H1 (cell line): ENCODE measurements around the gene LSM5. TPM values are rescaled to one million over a fixed set of nuclear protein-coding genes. Genes with fewer than 3 reads are reported as not detected.

Source experiments
- CTCF ChIA-PET: fragments of 300-600 bp; sonication (Branson Sonifier 250); formaldehyde crosslinking; loops from one replicate; lab custom pipeline; 2021; ENCODE audit not compliant: partially characterized antibody; lab: Charles Lee
- POLR2A ChIA-PET: fragments of 300-600 bp; sonication (Branson Sonifier 250); formaldehyde crosslinking; loops from one replicate; lab custom pipeline; 2021; ENCODE audit warnings: inconsistent platforms; ENCODE audit not compliant: partially characterized antibody; lab: Charles Lee
- DNase-seq, 2 experiments: peaks; one replicate each; pipeline versions ENCODE4 v3.0.0 to v3.0.0-alpha.2; 2010 to 2022; ENCODE audit warnings: low spot score in 2 of 2, low read depth in 1 of 2, mixed read lengths in 1 of 2
- FAIRE-seq: peaks from 2 replicates; lab custom pipeline; 2011; peaks lifted over from hg19 to GRCh38; lab: Jason Lieb, UNC
- H2AFZ ChIP-seq: 2 replicates; pipeline ENCODE4 v1.8.1; 2012; ENCODE audit warnings: low read length, inconsistent platforms
- H2AK5ac ChIP-seq: 2 replicates; pipeline ENCODE4 v1.6.1; 2013; ENCODE audit warnings: low read depth, low read length
- H2BK120ac ChIP-seq: replicated peaks from 2 replicates; pipeline ENCODE3; 2013; ENCODE audit warnings: low read depth, low read length, inconsistent platforms
- H2BK12ac ChIP-seq: 2 replicates; pipeline ENCODE4 v1.6.1; 2013; ENCODE audit warnings: low read depth, low read length
- H2BK15ac ChIP-seq: 2 replicates; pipeline ENCODE4 v1.6.1; 2013; ENCODE audit warnings: low read length
- H2BK20ac ChIP-seq: 2 replicates; pipeline ENCODE4 v1.6.1; 2013; ENCODE audit warnings: low read length
- H2BK5ac ChIP-seq: 2 replicates; pipeline ENCODE4 v1.6.1; 2013; ENCODE audit warnings: low read depth, low read length
- H3K14ac ChIP-seq: 2 replicates; pipeline ENCODE4 v1.6.1; 2013; ENCODE audit warnings: inconsistent platforms; ENCODE audit not compliant: insufficient read length
- H3K18ac ChIP-seq: 2 replicates; pipeline ENCODE4 v1.6.1; 2013; ENCODE audit warnings: low read length; ENCODE audit errors: extremely low read depth
- H3K23ac ChIP-seq: 2 replicates; pipeline ENCODE4 v1.6.1; 2013; ENCODE audit warnings: inconsistent platforms; ENCODE audit not compliant: insufficient read length
- H3K23me2 ChIP-seq: 2 replicates; pipeline ENCODE4 v1.6.1; 2013; ENCODE audit warnings: low read depth, low read length
- H3K27ac ChIP-seq: 2 replicates; pipeline ENCODE4 v1.6.1; 2011; ENCODE audit warnings: low read depth, low read length, inconsistent platforms
- H3K27me3 ChIP-seq, 4 experiments: replicated peaks in 1 of 4; 1 replicate in 1 of 4; 2 replicates in 3 of 4; pipeline versions ENCODE4 v1.6.1 to v1.8.1; 2011 to 2013; ENCODE audit warnings: low read length in 3 of 4, mild to moderate bottlenecking in 3 of 4, inconsistent platforms in 2 of 4, mixed read lengths in 2 of 4, moderate library complexity in 1 of 4; ENCODE audit not compliant: control insufficient read depth in 3 of 4, insufficient read depth in 3 of 4; ENCODE audit errors: extremely low read depth in 1 of 4
- H3K36me3 ChIP-seq, 4 experiments: 2 replicates each; pipeline versions ENCODE4 v1.6.1 to v1.8.1; 2011 to 2013; ENCODE audit warnings: mild to moderate bottlenecking in 4 of 4, low read length in 3 of 4, moderate library complexity in 2 of 4, control low read depth in 1 of 4, inconsistent platforms in 1 of 4; ENCODE audit not compliant: insufficient read depth in 4 of 4, control insufficient read depth in 2 of 4
- H3K4ac ChIP-seq: replicated peaks from 2 replicates; pipeline ENCODE3; 2013; ENCODE audit warnings: low read length, low read depth, mixed read lengths, inconsistent platforms; ENCODE audit not compliant: insufficient read length
- H3K4me1 ChIP-seq, 4 experiments: replicated peaks in 1 of 4; 1 replicate in 1 of 4; 2 replicates in 3 of 4; pipeline versions ENCODE4 v1.6.1 to v1.8.1; 2011 to 2013; ENCODE audit warnings: low read length in 3 of 4, inconsistent platforms in 2 of 4, mixed read lengths in 1 of 4; ENCODE audit not compliant: insufficient read depth in 4 of 4, control insufficient read depth in 3 of 4
- H3K4me2 ChIP-seq, 2 experiments: 2 replicates each; pipeline versions ENCODE4 v1.6.1 to v1.8.1; 2011 to 2013; ENCODE audit warnings: low read depth in 2 of 2, low read length in 2 of 2, control low read depth in 1 of 2, inconsistent platforms in 1 of 2, mild to moderate bottlenecking in 1 of 2; ENCODE audit not compliant: insufficient read depth in 1 of 2
- H3K4me3 ChIP-seq, 4 experiments: fragments of 200-600, 300-600 bp in 1 of 4; sonication (generic), shearing (Covaris generic), sonication (Bioruptor Twin) in 1 of 4; 2 replicates each; pipeline versions ENCODE4 v1.5.1 to v1.8.1; 2011 to 2016; ENCODE audit warnings: low read length in 4 of 4, low read depth in 3 of 4, control low read depth in 2 of 4, inconsistent platforms in 2 of 4, mild to moderate bottlenecking in 2 of 4, mixed read lengths in 1 of 4, moderate library complexity in 1 of 4; ENCODE audit not compliant: insufficient read depth in 2 of 4; ENCODE audit errors: extremely low read depth in 1 of 4
- H3K56ac ChIP-seq: replicated peaks from 2 replicates; pipeline ENCODE3; 2013; ENCODE audit warnings: low read depth, mild to moderate bottlenecking, mixed read lengths, low read length, inconsistent platforms; ENCODE audit not compliant: insufficient read length
- H3K79me1 ChIP-seq: 2 replicates; pipeline ENCODE4 v1.6.1; 2013; ENCODE audit warnings: low read depth, low read length, control low read depth
- H3K79me2 ChIP-seq, 2 experiments: 2 replicates each; pipeline versions ENCODE4 v1.6.1 to v1.8.1; 2012 to 2013; ENCODE audit warnings: low read length in 2 of 2, mild to moderate bottlenecking in 2 of 2, inconsistent platforms in 1 of 2; ENCODE audit not compliant: insufficient read depth in 2 of 2, control insufficient read depth in 1 of 2
- H3K9ac ChIP-seq, 4 experiments: replicated peaks in 1 of 4; 1 replicate in 1 of 4; 2 replicates in 3 of 4; pipeline versions ENCODE4 v1.6.1 to v1.8.1; 2011 to 2013; ENCODE audit warnings: low read depth in 3 of 4, low read length in 3 of 4, control low read depth in 2 of 4, mild to moderate bottlenecking in 2 of 4, moderate library complexity in 2 of 4, inconsistent platforms in 1 of 4; ENCODE audit errors: extremely low read depth in 1 of 4
- H3K9me3 ChIP-seq, 2 experiments: 2 replicates each; pipeline versions ENCODE4 v1.6.1 to v1.8.1; 2012 to 2013; ENCODE audit warnings: mild to moderate bottlenecking in 2 of 2, moderate library complexity in 2 of 2, control low read depth in 1 of 2, inconsistent platforms in 1 of 2, low read depth in 1 of 2, low read length in 1 of 2, mixed read lengths in 1 of 2; ENCODE audit not compliant: insufficient read depth in 2 of 2
- H4K20me1 ChIP-seq, 2 experiments: replicated peaks in 1 of 2; 2 replicates each; pipeline versions ENCODE3 to v1.8.1; 2011 to 2013; ENCODE audit warnings: inconsistent platforms in 2 of 2, low read length in 2 of 2, mild to moderate bottlenecking in 1 of 2; ENCODE audit not compliant: insufficient read depth in 2 of 2, control insufficient read depth in 1 of 2
- H4K5ac ChIP-seq: 2 replicates; pipeline ENCODE4 v1.6.1; 2013; ENCODE audit warnings: low read length, low read depth, mixed read lengths, inconsistent platforms; ENCODE audit not compliant: insufficient read length
- H4K8ac ChIP-seq: 2 replicates; pipeline ENCODE4 v1.8.0; 2013; ENCODE audit warnings: mild to moderate bottlenecking, moderate library complexity, low read length, inconsistent platforms; ENCODE audit not compliant: insufficient read depth; ENCODE audit errors: extremely low read depth
- H4K91ac ChIP-seq: replicated peaks from 2 replicates; pipeline ENCODE3; 2013; ENCODE audit warnings: low read length, mixed read lengths, inconsistent platforms; ENCODE audit not compliant: insufficient read length
- ASH2L ChIP-seq: fragments of 200-600, 300-600 bp; sonication (generic); IDR thresholded peaks from one replicate; pipeline ENCODE4 v1.7.1; 2017; ENCODE audit warnings: low read length
- BACH1 ChIP-seq: IDR thresholded peaks from 2 replicates; pipeline ENCODE4 v1.6.1; 2012; ENCODE audit warnings: low read length, improper control_type of control experiment
- CREB1 ChIP-seq: IDR thresholded peaks from 2 replicates; pipeline ENCODE4 v1.6.1; 2012; ENCODE audit warnings: inconsistent platforms
- E2F6 ChIP-seq: IDR thresholded peaks from 2 replicates; pipeline ENCODE4 v1.6.1; 2012; ENCODE audit warnings: inconsistent platforms
- FOSL1 ChIP-seq: IDR thresholded peaks from 2 replicates; pipeline ENCODE4 v1.6.1; 2011; ENCODE audit warnings: mild to moderate bottlenecking, low read depth, low read length, moderate library complexity; ENCODE audit not compliant: insufficient read depth
- HDAC6 ChIP-seq: IDR thresholded peaks from one replicate; pipeline ENCODE4 v1.7.1; 2012; ENCODE audit warnings: low read depth, mild to moderate bottlenecking, inconsistent platforms, low read length, moderate library complexity
- KDM5A ChIP-seq: fragments of 200-600 bp; IDR thresholded peaks from 2 replicates; pipeline ENCODE4 v1.7.1; 2012; ENCODE audit warnings: mild to moderate bottlenecking, low read length, inconsistent platforms, mixed read lengths
- MAFK ChIP-seq: IDR thresholded peaks from 2 replicates; pipeline ENCODE4 v1.6.1; 2012; ENCODE audit warnings: low read depth, mild to moderate bottlenecking, improper control_type of control experiment, low read length
- NANOG ChIP-seq: IDR thresholded peaks from 2 replicates; pipeline ENCODE4 v1.6.1; 2011; ENCODE audit warnings: low read length, low read depth, mild to moderate bottlenecking, inconsistent platforms; ENCODE audit not compliant: insufficient read depth, poor library complexity, severe bottlenecking
- NRF1 ChIP-seq: IDR thresholded peaks from 2 replicates; pipeline ENCODE4 v1.6.1; 2011; ENCODE audit warnings: mild to moderate bottlenecking, low read depth, low read length, improper control_type of control experiment
- POLR2AphosphoS5 ChIP-seq: IDR thresholded peaks from 2 replicates; pipeline ENCODE4 v1.6.1; 2011; ENCODE audit warnings: low read depth, low read length
- RBBP5 ChIP-seq: IDR thresholded peaks from 2 replicates; pipeline ENCODE4 v1.7.1; 2012; ENCODE audit warnings: low read depth, mild to moderate bottlenecking, inconsistent platforms, low read length, moderate library complexity, borderline replicate concordance
- SRF ChIP-seq: IDR thresholded peaks from 2 replicates; pipeline ENCODE4 v1.6.1; 2011; ENCODE audit warnings: mild to moderate bottlenecking, low read depth, low read length, moderate library complexity
- SUZ12 ChIP-seq: fragments of 200-600 bp; sonication (generic); IDR thresholded peaks from 2 replicates; pipeline ENCODE4 v1.6.1; 2012; ENCODE audit warnings: mild to moderate bottlenecking, inconsistent platforms, low read length, moderate library complexity, mixed read lengths
- WGBS, 2 experiments: shearing (Covaris generic) in 1 of 2; methylation state at CpG; one replicate each; pipeline versions ENCODE4 v1.1.6 to v1.1.7; 2013 to 2015; ENCODE audit warnings: low lambda C conversion rate in 2 of 2, mixed read lengths in 2 of 2, inconsistent platforms in 1 of 2, low coverage in 1 of 2, missing lambda C conversion rate in 1 of 2; ENCODE audit not compliant: insufficient replicate concordance in 2 of 2, insufficient coverage in 1 of 2, insufficient read length in 1 of 2; ENCODE audit errors: extremely low coverage in 1 of 2, missing lambda C conversion rate in 1 of 2; 5-methylcytosine and 5-hydroxymethylcytosine counted together
- polyA plus RNA-seq, 7 experiments: library from polyadenylated mRNA; depleted of rRNA in 3 of 7; stranded (reverse) in 5 of 7; unstranded in 2 of 7; fragments of >200 nt in 5 of 7; fragments of 200-250 nt in 2 of 7; gene quantifications; 1 replicate in 5 of 7; 2 replicates in 1 of 7; 4 replicates in 1 of 7; pipeline versions ENCODE4 v1.2.1 to v1.2.3, GENCODE V29; 2011 to 2013; ENCODE audit warnings: missing spikeins in 2 of 7, mixed read lengths in 2 of 7
- total RNA-seq: library from RNA; stranded (reverse); fragmentation: NEBNext Ultra II Directional; extraction: Animal tissue kit (Norgen Biotek cat#: 25700); gene quantifications from 2 replicates; pipeline ENCODE4 v1.2.1, GENCODE V29; 2021

Gene LSM5
- total and polyA plus RNA-seq, 2 of the 8 experiments (the other 6 are each of a cell fraction or from before 2014, with no cell fraction given) = 58.9 to 103 TPM

GRCh38 chr7:32535162-32535702 lies 45.1 kb upstream of the LSM5 start:
- Histone ChIP-seq H2BK12ac (no peak overlapping the region; the same call in 1 of the 2 replicates), H4K20me1 (peaks cover 0 to 6% of the 10 kb centered on the region in 2 experiments), H4K5ac (no peak overlapping the region), H3K4me3 (no peak overlapping the region), H3K4ac (no peak overlapping the region), H3K56ac (no peak overlapping the region), H3K79me2 (peaks cover 0 to 58% of the 10 kb centered on the region in 2 experiments; a peak in 3 of 4 replicates), H4K91ac (no peak overlapping the region), H2BK120ac (no peak overlapping the region), H3K9ac (no peak overlapping the region), H3K4me1 (peaks cover 2 to 12% (median 6%) of the 10 kb centered on the region in 4 experiments; a peak in 6 of 7 replicates), H3K23ac (no peak overlapping the region), H3K18ac (no peak overlapping the region), H2BK5ac (no peak overlapping the region), H3K79me1 (no peaks in the 10 kb centered on the region; the same call in 1 of the 2 replicates), H2BK20ac (no peak overlapping the region), H3K14ac (no peak overlapping the region), H2AK5ac (no peak overlapping the region), H3K4me2 (no peak overlapping the region), H2BK15ac (no peak overlapping the region), H4K8ac (no peak overlapping the region), H3K23me2 (no peaks in the 10 kb centered on the region), H3K27ac (no peak overlapping the region), H3K9me3 (no peaks in the 10 kb centered on the region), H2AFZ (no peak overlapping the region), H3K36me3 (no peaks in the 10 kb centered on the region; a peak in 1 of 8 replicates), H3K27me3 (no peaks in the 10 kb centered on the region)
- no peak for FAIRE-seq
- POLR2A ChIA-PET = interaction anchor here (1.3 kb wide), 1 partner anchor 39 kb away, joined by 6 read pairs; the partner anchor contains the start of gene AVL9
- CTCF ChIA-PET = interaction anchor here (1.5 kb wide), 1 partner anchor 11 kb away, joined by 3 read pairs; no protein-coding TSS in a partner anchor
- WGBS, 2 experiments = 79% methylated on average over 4 of the region's 4 CpGs; no CpG with 5 or more reads in 1 of the 2 experiments
- TF ChIP-seq MAFK (no peak), HDAC6 (no peak), BACH1 (no peak), ASH2L (no peak), CREB1 (no peak), SUZ12 (no peak), FOSL1 (no peak), SRF (no peak), KDM5A (no peak), RBBP5 (no peak), NRF1 (no peak), E2F6 (no peak), POLR2AphosphoS5 (no peak), NANOG (no peak)
- DNase-seq = no peak
